HepG2 (cell line): ENCODE results near the gene IPCEF1.

Experiments
- CREM ChIP-seq, 2 experiments: sonication (generic) in 1 of 2; formaldehyde crosslinking in 1 of 2; IDR thresholded peaks; 2 replicates each; pipeline versions ENCODE4 v1.4.0 to v1.6.1; 2016 to 2020; ENCODE audit warnings: antibody characterized with exemption in 1 of 2, mild to moderate bottlenecking in 1 of 2, missing genetic modification reagents in 1 of 2
- EZH2 ChIP-seq: conservative IDR thresholded peaks from 2 replicates; pipeline ENCODE4 v1.6.1; 2012; ENCODE audit warnings: mild to moderate bottlenecking, low read depth, low read length, moderate library complexity
- FOXA1 ChIP-seq, 2 experiments: fragments of 450-650 bp in 1 of 2; sonication (generic) in 1 of 2; formaldehyde crosslinking in 1 of 2; IDR thresholded peaks; 2 replicates each; pipeline versions ENCODE4 v1.4.0 to v1.6.1; 2016 to 2020; ENCODE audit warnings: missing genetic modification reagents in 1 of 2
- ZNF781 ChIP-seq: sonication (generic); formaldehyde crosslinking; IDR thresholded peaks from 2 replicates; pipeline ENCODE4 v1.5.1; 2020; ENCODE audit warnings: borderline replicate concordance, mild to moderate bottlenecking, missing genetic modification reagents; ENCODE audit errors: not compliant biosample characterization

- TF ChIP-seq CREM (IDR thresholded peaks at IDR 0.05) (no peak), CREM (CRISPR knock-in tag; IDR thresholded peaks at IDR 0.05) (no peak), EZH2 (no peak), ZNF781 (CRISPR knock-in tag) (no peak), FOXA1 (IDR thresholded peaks at IDR 0.05) (no peak), FOXA1 (CRISPR knock-in tag; IDR thresholded peaks at IDR 0.05) (no peak)
These were observed 239.1 kb downstream of the IPCEF1 start for GRCh38 chr6:154117485-154117884.
